RWPE1 (cell line): Measurements from ENCODE around the gene CRELD2.
A peak's percentile ranks its signal among the peaks of the same experiment; 100 is the strongest.

Experiments
- CTCF ChIA-PET: fragments of 350-600 bp; sonication (Branson Sonifier 250); formaldehyde crosslinking; extraction: SDS; loops from one replicate; lab custom pipeline; 2021; lab: Yijun Ruan, JAX
- POLR2A ChIA-PET: fragments of 400-600 bp; formaldehyde crosslinking; extraction: SDS; loops from one replicate; lab custom pipeline; 2020; ENCODE audit warnings: antibody characterized with exemption; ENCODE audit not compliant: low non-redundant PET; lab: Yijun Ruan, JAX
- DNase-seq: peaks from one replicate; pipeline ENCODE4 v3.0.0; 2012; ENCODE audit warnings: low spot score
- H3K27ac ChIP-seq: fragments of 450-650 bp; 2 replicates; pipeline ENCODE4 v1.5.1; 2017
- CTCF ChIP-seq: fragments of 450-650 bp; conservative IDR thresholded peaks from 2 replicates; pipeline ENCODE4 v1.5.1; 2017; ENCODE audit warnings: low read depth, mild to moderate bottlenecking

Gene CRELD2

GRCh38 chr22:49961601-49962011 is 43.2 kb downstream of the CRELD2 start:
- no peak for TF ChIP-seq CTCF
- no peak for DNase-seq
- ChIA-PET POLR2A (interaction anchor here (0.8 to 1.0 kb wide), 3 partner anchors 10 to 30 kb away, joined by 3 to 5 read pairs (median 3); no protein-coding TSS in a partner anchor), CTCF (interaction anchor here (1.1 kb wide), 1 partner anchor 10 kb away, joined by 3 read pairs; no protein-coding TSS in a partner anchor)
- peak overlapping the region; percentile 92 for H3K27ac ChIP-seq

GRCh38 chr22:49962012-49962750 is 43.7 kb downstream of the CRELD2 start:
- peak; percentile 80 for DNase-seq
- peak overlapping the region; percentile 92 for H3K27ac ChIP-seq
- CTCF ChIA-PET, result interaction anchor here (1.1 kb wide), 1 partner anchor 11 kb away, joined by 3 read pairs; no protein-coding TSS in a partner anchor
- POLR2A ChIA-PET, result interaction anchor here (0.6 to 1.0 kb wide), 5 partner anchors 11 to 227 kb away, joined by 3 to 5 read pairs (median 3); no protein-coding TSS in a partner anchor
- TF ChIP-seq CTCF, result no peak

- ChIA-PET POLR2A (interaction anchor here (0.6 to 1.0 kb wide), 5 partner anchors 12 to 227 kb away, joined by 3 to 5 read pairs (median 3); no protein-coding TSS in a partner anchor), CTCF (no interaction called here)
- DNase-seq, result no peak
- peak overlapping the region; percentile 92 for H3K27ac ChIP-seq
- no peak for TF ChIP-seq CTCF
Observed at GRCh38 chr22:49962751-49963646, 44.6 kb downstream of the CRELD2 start.

GRCh38 chr22:49963647-49964026 is 45.2 kb downstream of the CRELD2 start:
- DNase-seq, result no peak
- peak overlapping the region; percentile 92 for H3K27ac ChIP-seq
- no peak for TF ChIP-seq CTCF
- ChIA-PET CTCF (no interaction called here), POLR2A (no interaction called here)

GRCh38 chr22:49964136-49965090 is 46.0 kb downstream of the CRELD2 start:
- ChIA-PET CTCF (no interaction called here), POLR2A (interaction anchor here (0.8 kb wide), 1 partner anchor 15 kb away, joined by 3 read pairs; no protein-coding TSS in a partner anchor)
- no peak for DNase-seq
- peak overlapping the region; percentile 92 for H3K27ac ChIP-seq
- no peak for TF ChIP-seq CTCF
